Stomach smooth muscle (tissue), 2 donors: ENCODE data around the gene SPSB1.

ENCODE experiments used
- H3K27ac ChIP-seq: one replicate; pipeline ENCODE4 v1.7.0; 2013; ENCODE audit warnings: mild to moderate bottlenecking, low read length, inconsistent platforms
- H3K27me3 ChIP-seq, 2 donors: one replicate each; pipeline ENCODE4 v1.7.0; 2013; ENCODE audit warnings: low read length in 2 of 2; ENCODE audit not compliant: insufficient read depth in 2 of 2, control insufficient read depth in 1 of 2
- H3K36me3 ChIP-seq, 2 donors: one replicate each; pipeline ENCODE4 v1.7.0; 2013; ENCODE audit warnings: low read length in 2 of 2; ENCODE audit not compliant: control insufficient read depth in 2 of 2, insufficient read depth in 2 of 2
- H3K4me1 ChIP-seq: one replicate; pipeline ENCODE4 v1.7.0; 2013; ENCODE audit warnings: low read length; ENCODE audit not compliant: control insufficient read depth, insufficient read depth
- H3K4me3 ChIP-seq, 2 donors: one replicate each; pipeline ENCODE4 v1.7.0; 2013; ENCODE audit warnings: low read length in 2 of 2
- H3K9ac ChIP-seq, 2 donors: one replicate each; pipeline ENCODE4 v1.7.0; 2013; ENCODE audit warnings: low read length in 2 of 2, mild to moderate bottlenecking in 1 of 2
- H3K9me3 ChIP-seq, 2 donors: one replicate each; pipeline ENCODE4 v1.7.0; 2013; ENCODE audit warnings: low read length in 2 of 2; ENCODE audit not compliant: control insufficient read depth in 2 of 2
- donor health status: healthy.
- donor health status: Pancreatic carcinoma.

SPSB1 gene

DNA sequence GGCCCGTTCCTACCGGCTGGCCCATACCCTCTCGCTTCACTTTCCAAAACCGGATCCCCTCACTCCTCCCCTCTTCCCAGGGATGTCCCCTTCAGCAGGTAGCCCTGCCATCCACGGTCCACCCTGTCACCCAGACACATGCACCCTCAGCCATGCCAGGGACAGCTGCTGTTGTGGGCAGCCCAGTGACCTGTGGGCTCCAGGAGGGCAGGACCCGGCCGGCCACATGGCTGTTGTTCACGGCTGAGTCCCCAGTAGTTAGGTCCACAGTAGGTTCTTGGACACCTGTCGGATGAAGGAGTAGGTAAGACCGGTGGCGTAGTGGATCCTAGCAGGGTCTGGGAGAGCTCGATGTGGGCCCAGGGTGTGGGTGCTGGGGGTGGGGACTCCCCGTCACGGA, 12.5 kb downstream of the SPSB1 start:
- Histone ChIP-seq H3K36me3 (peaks cover 0 to 5% of the 10 kb centered on the region in 2 donors), H3K27ac (no peak overlapping the region), H3K27me3 (no peaks in the 10 kb centered on the region), H3K9ac (no peak overlapping the region), H3K4me3 (no peak overlapping the region), H3K9me3 (no peaks in the 10 kb centered on the region), H3K4me1 (peaks cover 53% of the 10 kb centered on the region)

DNA sequence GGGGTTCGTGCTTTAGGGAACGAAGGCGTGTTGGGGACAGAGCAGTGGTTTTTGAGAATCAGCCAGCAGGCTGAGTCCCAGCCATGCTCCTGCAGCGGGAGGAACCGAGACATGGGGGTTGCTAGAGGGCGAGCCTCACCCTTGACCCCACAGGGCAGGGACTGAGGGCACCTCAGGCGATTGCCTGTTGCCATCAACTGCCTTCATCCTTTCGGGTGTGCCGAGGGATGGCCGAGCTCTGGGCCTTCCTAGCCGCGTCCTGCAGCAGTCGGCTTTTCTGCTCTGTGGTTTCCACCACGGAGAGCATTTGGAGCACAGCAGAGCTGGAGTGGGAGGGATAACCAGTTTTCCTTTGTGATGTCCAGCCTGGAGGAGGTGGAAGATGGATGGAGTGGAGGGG, 13.3 kb downstream of the SPSB1 start:
- H3K9me3 ChIP-seq, result no peaks in the 10 kb centered on the region
- no peaks in the 10 kb centered on the region for H3K27me3 ChIP-seq
- H3K27ac ChIP-seq, result no peak overlapping the region
- H3K9ac ChIP-seq, result no peak overlapping the region
- peaks cover 49% of the 10 kb centered on the region for H3K4me1 ChIP-seq
- peaks cover 0 to 5% of the 10 kb centered on the region in 2 donors for H3K36me3 ChIP-seq
- H3K4me3 ChIP-seq, result no peak overlapping the region

DNA sequence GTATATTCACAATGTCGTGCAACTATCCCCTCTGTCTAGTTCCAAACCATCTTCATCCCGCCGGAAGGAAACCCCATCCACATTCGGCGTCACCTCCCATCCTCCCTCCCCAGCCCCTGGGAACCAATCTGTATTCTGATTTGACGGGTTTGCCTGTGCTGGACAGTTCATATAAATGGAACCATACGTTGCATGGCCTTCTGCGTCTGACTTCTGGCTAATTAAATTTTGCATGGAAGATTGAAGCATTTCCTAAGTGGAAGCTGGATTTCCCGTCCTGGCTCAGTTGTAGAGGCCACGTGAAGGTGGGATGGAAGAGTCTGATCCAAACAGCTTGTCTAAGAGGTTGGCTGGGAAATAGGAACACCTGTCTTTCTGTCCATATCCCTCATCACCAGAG, 14.6 kb downstream of the SPSB1 start:
- Histone ChIP-seq H3K9ac (no peak overlapping the region), H3K4me1 (peaks cover 38% of the 10 kb centered on the region)

DNA sequence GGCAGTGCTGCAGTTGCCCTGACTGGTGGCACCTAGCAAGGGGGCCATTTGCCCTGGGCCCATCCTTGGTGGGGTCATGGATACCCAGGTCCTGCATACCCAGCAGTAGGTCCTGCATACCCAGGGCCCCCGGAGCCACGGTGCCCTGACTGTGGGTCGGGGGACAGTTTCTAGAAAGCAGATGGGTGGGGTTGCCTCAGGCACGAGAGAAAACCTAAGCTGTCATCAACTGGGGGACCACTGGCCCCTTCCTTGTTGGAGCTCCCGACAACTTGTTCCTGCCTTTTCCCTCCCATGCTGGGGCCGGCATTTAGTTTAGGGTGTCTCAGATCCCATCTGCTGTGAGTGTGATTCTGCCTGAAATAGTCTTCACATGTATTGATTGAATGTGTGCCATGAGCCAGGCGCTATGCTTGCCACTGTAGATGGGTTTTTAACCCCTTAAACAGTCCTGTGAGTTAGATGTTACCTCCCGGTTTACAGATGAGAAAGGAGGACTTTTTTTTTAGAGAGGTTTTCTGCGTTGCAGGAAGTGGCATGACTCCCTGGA, 15.6 kb downstream of the SPSB1 start:
- Histone ChIP-seq H3K36me3 (no peaks in the 10 kb centered on the region), H3K27ac (no peak overlapping the region), H3K9ac (no peak overlapping the region), H3K4me1 (peaks cover 31% of the 10 kb centered on the region), H3K27me3 (no peaks in the 10 kb centered on the region), H3K4me3 (no peak overlapping the region), H3K9me3 (no peaks in the 10 kb centered on the region)

More for the DNA sequence above, 14.6 kb downstream of the SPSB1 start:
- no peak overlapping the region for H3K27ac ChIP-seq
- no peaks in the 10 kb centered on the region for H3K9me3 ChIP-seq
- no peaks in the 10 kb centered on the region for H3K36me3 ChIP-seq
- no peak overlapping the region for H3K4me3 ChIP-seq
- H3K27me3 ChIP-seq, result no peaks in the 10 kb centered on the region

DNA sequence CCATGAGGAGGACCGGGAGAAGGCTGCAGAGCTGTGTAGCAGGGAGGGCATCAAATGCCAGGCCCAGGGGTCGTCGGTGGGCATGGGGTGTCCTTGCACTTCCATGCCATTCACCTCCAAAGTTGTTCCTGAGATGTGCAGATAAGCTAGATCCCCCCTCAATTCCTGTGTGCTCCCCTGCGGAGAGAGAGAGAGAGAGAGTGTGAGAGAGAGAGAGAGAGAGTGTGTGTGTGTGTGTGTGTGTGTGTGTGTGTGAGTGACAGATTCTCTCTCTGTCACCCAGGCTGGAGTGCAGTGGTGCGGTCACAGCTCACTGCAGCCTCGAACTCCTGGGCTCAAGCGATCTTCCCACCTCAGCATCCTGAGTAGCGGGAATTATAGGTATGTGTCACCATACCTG, 16.4 kb downstream of the SPSB1 start:
- Histone ChIP-seq H3K4me1 (peaks cover 23% of the 10 kb centered on the region), H3K4me3 (no peak overlapping the region), H3K36me3 (no peaks in the 10 kb centered on the region), H3K27me3 (no peaks in the 10 kb centered on the region), H3K9me3 (no peaks in the 10 kb centered on the region), H3K9ac (no peak overlapping the region), H3K27ac (no peak overlapping the region)

DNA sequence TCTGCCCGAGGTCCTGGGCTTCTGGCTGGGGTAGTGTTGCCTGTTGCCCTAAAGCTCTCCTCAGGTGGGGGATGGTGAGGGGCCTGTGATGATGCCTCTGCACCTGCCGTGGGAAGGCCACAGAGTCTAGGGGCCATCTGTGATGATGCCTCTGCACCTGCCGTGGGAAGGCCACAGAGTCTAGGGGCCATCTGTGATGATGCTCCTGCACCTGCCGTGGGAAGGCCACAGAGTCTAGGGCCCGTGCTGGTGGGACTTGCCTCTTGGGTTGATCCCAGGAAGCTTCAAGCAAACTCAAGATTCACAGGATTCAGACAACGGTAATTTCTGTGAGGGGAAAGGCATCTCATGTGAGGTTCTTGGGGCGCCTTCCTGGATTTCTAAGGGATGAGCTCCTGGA, 17.3 kb downstream of the SPSB1 start:
- Histone ChIP-seq H3K4me3 (no peak overlapping the region), H3K27me3 (no peaks in the 10 kb centered on the region), H3K9me3 (no peaks in the 10 kb centered on the region), H3K27ac (no peak overlapping the region), H3K9ac (no peak overlapping the region), H3K4me1 (peaks cover 23% of the 10 kb centered on the region), H3K36me3 (no peaks in the 10 kb centered on the region)

DNA sequence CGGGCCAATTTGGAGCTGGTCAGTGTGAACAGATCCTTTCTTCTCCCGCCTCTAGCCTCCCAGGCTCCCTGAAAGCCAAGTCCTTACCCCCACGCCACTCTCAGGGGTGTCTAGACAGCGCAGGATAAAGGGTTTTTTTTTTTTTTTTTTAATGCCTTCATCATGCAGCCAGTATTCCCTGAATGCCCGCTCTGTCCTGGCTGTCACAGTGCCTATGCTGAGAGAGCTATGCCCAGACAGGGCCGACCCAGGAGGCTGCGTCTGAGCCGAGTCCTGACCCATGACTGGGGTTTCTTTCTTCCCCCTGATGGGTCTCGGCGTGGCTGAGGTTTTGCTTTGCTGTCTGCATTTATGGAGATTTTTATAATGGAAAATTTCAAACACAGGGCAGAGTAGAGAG, 18.3 kb downstream of the SPSB1 start:
- Histone ChIP-seq H3K27ac (no peak overlapping the region), H3K9ac (no peak overlapping the region)

DNA sequence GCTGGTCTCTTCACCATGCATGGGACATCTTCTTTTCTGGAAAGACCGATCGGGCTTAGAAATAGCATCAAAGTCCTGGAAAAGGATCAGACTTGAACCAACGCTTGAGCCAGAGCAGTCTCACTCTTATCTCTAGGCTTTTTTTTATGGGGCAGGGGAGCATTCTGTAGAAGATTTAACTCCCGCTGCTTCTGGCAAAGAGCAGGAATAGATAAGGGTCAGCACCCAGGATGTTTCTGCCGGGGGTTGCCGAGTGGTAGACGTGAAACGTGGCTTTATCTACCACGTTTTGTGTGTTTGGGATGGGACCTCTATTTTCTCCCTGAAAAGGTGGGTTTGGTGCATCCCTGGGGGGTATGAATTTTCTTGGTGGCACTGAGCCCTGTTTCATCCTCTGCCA, 18.8 kb downstream of the SPSB1 start:
- Histone ChIP-seq H3K27me3 (no peaks in the 10 kb centered on the region), H3K4me1 (peaks cover 22% of the 10 kb centered on the region), H3K4me3 (no peak overlapping the region), H3K36me3 (peaks cover 0 to 6% of the 10 kb centered on the region in 2 donors), H3K9me3 (no peaks in the 10 kb centered on the region), H3K27ac (no peak overlapping the region), H3K9ac (no peak overlapping the region)

More for the DNA sequence above, 18.3 kb downstream of the SPSB1 start:
- no peaks in the 10 kb centered on the region for H3K9me3 ChIP-seq
- peaks cover 0 to 4% of the 10 kb centered on the region in 2 donors for H3K36me3 ChIP-seq
- no peaks in the 10 kb centered on the region for H3K27me3 ChIP-seq
- H3K4me1 ChIP-seq, result peaks cover 20% of the 10 kb centered on the region
- H3K4me3 ChIP-seq, result no peak overlapping the region

DNA sequence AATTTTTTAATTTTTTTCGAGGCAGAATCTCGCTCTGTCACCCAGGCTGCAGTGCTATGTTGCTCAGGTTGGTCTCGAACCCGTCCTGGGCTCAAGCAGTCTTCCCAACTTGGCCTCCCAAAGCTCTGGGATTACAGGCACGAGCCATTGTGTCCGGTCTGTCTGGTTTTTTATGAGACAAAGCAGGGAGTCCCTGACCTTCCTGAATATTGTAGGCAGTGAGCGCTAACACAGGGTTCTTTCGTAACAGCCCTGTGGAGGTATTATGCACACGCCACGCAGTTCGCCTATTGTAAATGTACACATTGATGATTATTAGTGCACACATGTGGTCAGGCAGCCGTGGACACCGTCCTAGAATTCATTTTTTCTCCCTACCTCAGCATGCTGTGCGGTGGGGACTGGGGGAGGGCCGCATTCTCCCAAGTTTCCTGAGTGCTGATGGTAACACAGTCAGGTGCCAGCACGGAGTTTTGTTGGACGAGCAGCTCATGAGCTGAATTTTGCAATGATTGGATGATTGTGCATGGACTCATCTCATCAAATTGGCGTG, 19.6 kb downstream of the SPSB1 start:
- Histone ChIP-seq H3K36me3 (peaks cover 0 to 6% of the 10 kb centered on the region in 2 donors), H3K4me1 (peaks cover 23% of the 10 kb centered on the region), H3K4me3 (no peak overlapping the region), H3K27me3 (no peaks in the 10 kb centered on the region), H3K9me3 (no peaks in the 10 kb centered on the region), H3K27ac (no peak overlapping the region), H3K9ac (no peak overlapping the region)

DNA sequence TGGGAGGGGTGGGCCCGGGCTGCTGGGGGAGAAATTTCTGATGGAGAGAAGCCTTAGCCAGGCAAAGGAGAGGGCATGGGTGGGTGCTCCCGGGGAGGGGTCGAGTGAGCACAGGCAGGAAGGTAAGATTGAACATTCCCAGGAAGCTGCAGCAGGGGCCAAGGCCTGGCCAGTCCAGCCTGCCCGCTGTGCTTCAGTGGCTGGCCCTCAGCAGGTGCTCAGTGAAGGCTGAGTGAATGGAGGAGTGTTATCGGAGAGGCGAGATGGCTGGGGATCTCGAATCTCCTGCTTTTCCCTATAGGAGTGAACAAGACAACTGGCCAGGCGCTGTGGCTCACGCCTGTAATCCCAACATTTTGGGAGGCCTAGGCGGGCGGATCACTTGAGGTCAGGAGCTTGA, 20.9 kb downstream of the SPSB1 start:
- Histone ChIP-seq H3K4me3 (no peak overlapping the region), H3K9ac (no peak overlapping the region), H3K27ac (no peak overlapping the region), H3K27me3 (no peaks in the 10 kb centered on the region), H3K4me1 (peaks cover 33% of the 10 kb centered on the region), H3K36me3 (peaks cover 2 to 6% of the 10 kb centered on the region in 2 donors), H3K9me3 (no peaks in the 10 kb centered on the region)

DNA sequence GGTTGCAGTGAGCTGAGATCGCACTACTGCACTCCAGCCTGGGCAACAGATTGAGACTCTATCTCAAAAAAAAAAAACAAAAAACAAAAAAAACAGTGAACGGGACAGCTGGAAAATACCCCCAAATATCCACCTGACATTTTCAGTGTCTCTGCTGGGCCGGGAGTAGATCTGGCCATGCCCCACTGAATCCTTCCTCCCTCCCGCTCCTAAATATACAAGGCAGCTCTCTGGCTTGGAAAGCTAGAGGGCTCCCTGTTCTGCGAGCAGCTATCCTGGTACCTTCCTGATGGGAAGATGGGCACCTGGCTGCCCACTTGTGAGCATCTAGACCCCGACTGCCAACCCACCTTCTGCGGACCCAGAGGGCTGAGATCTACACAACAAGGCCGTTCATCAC, 21.4 kb downstream of the SPSB1 start:
- H3K4me1 ChIP-seq, result peaks cover 30% of the 10 kb centered on the region
- H3K9me3 ChIP-seq, result no peaks in the 10 kb centered on the region
- H3K9ac ChIP-seq, result no peak overlapping the region
- no peak overlapping the region for H3K4me3 ChIP-seq
- H3K36me3 ChIP-seq, result peaks cover 2 to 6% of the 10 kb centered on the region in 2 donors
- no peaks in the 10 kb centered on the region for H3K27me3 ChIP-seq
- H3K27ac ChIP-seq, result no peak overlapping the region
